ENCODE measurements around the gene RFWD3.

The RFWD3 gene

DNA sequence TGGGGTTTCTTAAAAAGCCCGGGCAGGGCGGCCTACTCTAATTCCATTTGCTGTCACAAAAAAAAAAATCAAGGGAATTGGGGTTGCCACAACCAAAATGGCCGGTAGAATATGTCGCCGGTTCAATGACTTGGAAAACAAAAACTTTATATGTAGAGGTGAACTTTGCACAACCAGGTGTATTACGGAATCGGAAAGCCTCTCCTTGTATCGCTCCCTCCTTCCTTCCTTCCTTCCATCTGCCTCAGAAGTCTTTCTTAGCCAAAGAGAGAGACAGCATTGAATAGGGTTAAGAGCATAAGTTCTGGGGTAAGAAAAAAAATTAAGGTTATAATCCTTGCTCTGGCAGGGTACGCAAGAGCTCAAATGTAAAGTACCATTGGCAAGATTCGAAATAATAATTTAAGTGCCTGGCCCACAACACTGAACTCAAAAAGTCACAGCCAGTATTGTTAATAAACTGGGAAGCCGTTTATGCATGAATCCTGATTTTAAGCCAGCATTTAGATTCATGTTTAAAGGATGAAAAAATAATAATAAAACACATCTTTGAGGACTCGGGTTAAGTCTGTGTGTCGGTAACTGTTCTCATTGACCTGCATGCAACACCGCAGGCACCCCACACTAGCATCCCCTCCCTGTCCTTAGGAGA lies 59.2 kb downstream of the RFWD3 start:
- no peak for DNase-seq (ENCODE audit: low read depth)
- peak overlapping the region; percentile 91 for H3K4me3 ChIP-seq (replicated peaks; ENCODE audit: low read depth, low read length)
- no peak for TF ChIP-seq CTCF (IDR thresholded peaks at IDR 0.05; ENCODE audit: low read length, missing control alignments)

- peak; percentile 91 for DNase-seq (ENCODE audit: low read depth)
- peak within 1 kb of the TSS; percentile 91 for H3K4me3 ChIP-seq (replicated peaks; ENCODE audit: low read depth, low read length)
- TF ChIP-seq CTCF (IDR thresholded peaks at IDR 0.05; ENCODE audit: low read length, missing control alignments) = no peak
Measured at GRCh38 chr16:74606521-74607309, 60.0 kb downstream of the RFWD3 start, which contains the start of gene GLG1. GLG1 (minus strand) TSS chr16:74607114; CDS start chr16:74607094, 20 bp downstream.

DNA sequence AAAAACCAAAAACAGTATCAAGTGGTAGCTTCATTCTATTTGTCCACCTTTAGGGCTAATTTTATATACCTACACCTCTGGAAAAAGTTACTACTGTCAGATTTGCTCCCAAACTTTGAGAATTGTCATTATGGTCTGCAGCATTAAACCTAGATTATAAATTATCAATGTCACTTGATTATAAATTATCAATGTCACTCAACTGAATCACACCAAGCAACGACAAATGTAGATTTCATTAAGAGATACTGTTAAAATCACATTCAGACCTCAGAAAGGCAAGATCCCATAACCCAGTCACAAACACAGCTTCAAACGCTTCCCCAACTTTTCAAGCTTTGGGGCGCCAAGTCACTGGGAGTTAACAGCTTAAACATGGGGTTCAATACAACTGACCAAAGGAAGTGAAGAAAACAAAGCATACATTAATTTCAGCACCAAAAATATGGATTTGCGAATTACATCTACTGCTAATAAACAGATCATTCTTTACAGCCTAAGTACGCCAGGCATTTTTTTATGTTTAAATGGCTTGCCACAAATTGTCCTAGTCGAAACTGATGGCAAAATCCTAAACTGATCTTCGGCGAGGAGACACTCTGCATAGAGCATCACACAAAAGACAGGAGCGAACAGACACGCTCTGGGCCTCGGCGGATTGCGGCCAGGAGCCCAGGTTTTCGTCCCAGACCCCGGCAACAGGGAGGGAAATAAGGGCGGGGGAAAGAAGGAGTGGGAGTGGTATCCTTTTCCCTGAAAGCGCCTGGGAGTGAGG lies 60.7 kb downstream of the RFWD3 start:
- H3K4me3 ChIP-seq (replicated peaks; ENCODE audit: low read depth, low read length) = peak overlapping the region; percentile 91
- no peak for TF ChIP-seq CTCF (IDR thresholded peaks at IDR 0.05; ENCODE audit: low read length, missing control alignments)
- DNase-seq (ENCODE audit: low read depth) = no peak

- H3K4me3 ChIP-seq (replicated peaks; ENCODE audit: low read depth, low read length) = peak overlapping the region; percentile 91
- no peak for DNase-seq (ENCODE audit: low read depth)
- TF ChIP-seq CTCF (IDR thresholded peaks at IDR 0.05; ENCODE audit: low read length, missing control alignments) = no peak
Measured at GRCh38 chr16:74605332-74605731, 61.3 kb downstream of the RFWD3 start.

GRCh38 chr16:74603848-74604247 lies 62.8 kb downstream of the RFWD3 start:
- TF ChIP-seq CTCF (IDR thresholded peaks at IDR 0.05; ENCODE audit: low read length, missing control alignments) = no peak
- H3K4me3 ChIP-seq (replicated peaks; ENCODE audit: low read depth, low read length) = no peak overlapping the region
- DNase-seq (ENCODE audit: low read depth) = peak; percentile 40

DNA sequence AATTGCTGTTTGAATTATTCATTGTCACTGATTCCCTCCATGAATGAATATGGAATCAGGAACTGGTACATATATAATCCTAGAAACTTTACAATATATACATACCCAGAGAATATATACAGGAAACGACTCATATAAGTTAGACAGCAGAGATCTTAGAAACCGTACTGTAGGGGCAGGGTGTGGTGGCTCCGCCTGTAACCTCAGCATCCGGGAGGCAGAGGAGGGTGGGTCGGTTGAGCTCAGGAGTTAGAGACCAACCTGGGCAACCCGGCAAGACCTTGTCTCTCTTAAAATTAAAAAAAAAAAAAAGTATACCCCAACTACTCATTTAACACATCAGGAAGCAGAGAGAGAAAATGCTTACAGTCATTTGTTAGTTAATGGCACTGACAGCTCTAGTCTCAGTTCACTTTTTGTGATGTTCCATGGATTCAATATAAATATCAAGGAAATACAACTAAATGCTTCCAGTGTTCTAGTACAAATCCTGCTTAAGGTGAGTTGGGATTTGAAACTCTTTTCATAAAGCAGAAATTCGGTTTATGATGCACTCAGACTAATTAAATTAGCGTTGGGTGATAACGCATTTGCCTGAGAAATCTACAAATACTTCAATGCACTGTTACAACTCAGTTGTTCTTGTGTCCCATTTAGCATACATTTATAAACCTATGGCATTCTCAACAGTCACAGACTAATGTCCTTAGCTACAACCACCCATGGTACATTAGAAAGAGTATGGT lies 65.4 kb downstream of the RFWD3 start:
- H3K4me3 ChIP-seq (replicated peaks; ENCODE audit: low read depth, low read length) = no peak overlapping the region
- DNase-seq (ENCODE audit: low read depth) = no peak
- no peak for TF ChIP-seq CTCF (IDR thresholded peaks at IDR 0.05; ENCODE audit: low read length, missing control alignments)
